ENCODE results near the gene MASP1. TPM values are rescaled to one million over a fixed set of nuclear protein-coding genes. Genes with fewer than 3 reads are reported as not detected.
A peak's percentile ranks its signal among the peaks of the same experiment; 100 is the strongest.

MASP1 gene
- total RNA-seq, 6 experiments from 2014 or later, result 84.6 to 146 (median 114) TPM

GRCh38 chr3:187223799-187224198 is 67.7 kb downstream of the MASP1 start:
- peak overlapping the region; percentile 32 to 91 (median 85) for H3K27ac ChIP-seq
- peaks cover 0 to 41% (median 14%) of the 10 kb centered on the region in 4 donors for H3K4me1 ChIP-seq
- H3K36me3 ChIP-seq, result peaks cover 0 to 24% (median 3%) of the 10 kb centered on the region in 4 donors
- DNase-seq, result no peak
- no peaks in the 10 kb centered on the region for H3K9me3 ChIP-seq
- WGBS (ENCODE audit: insufficient coverage, low coverage, low lambda C conversion rate, missing lambda C conversion rate), result 36% methylated on average over 3 of the region's 3 CpGs
- intact Hi-C loops (cut with DNase I), result no loop called here
- H3K27me3 ChIP-seq, result no peaks in the 10 kb centered on the region
- ATAC-seq, result peak; percentile 8 to 61 (median 22)
- TF ChIP-seq POLR2A (IDR thresholded peaks at IDR 0.05) (no peak), CTCF (IDR thresholded peaks at IDR 0.05) (no peak)
- no peak overlapping the region for H3K4me3 ChIP-seq

GRCh38 chr3:187222801-187223200 is 68.7 kb downstream of the MASP1 start:
- Histone ChIP-seq H3K36me3 (peaks cover 0 to 24% (median 3%) of the 10 kb centered on the region in 4 donors), H3K27me3 (no peaks in the 10 kb centered on the region), H3K27ac (peak overlapping the region; percentile 32 to 91 (median 85)), H3K9me3 (no peaks in the 10 kb centered on the region), H3K4me1 (peaks cover 0 to 40% (median 14%) of the 10 kb centered on the region in 4 donors), H3K4me3 (peak overlapping the region in 1 of 3 donors; percentile 31)
- no peak for TF ChIP-seq POLR2A (IDR thresholded peaks at IDR 0.05)
- no peak for TF ChIP-seq CTCF (IDR thresholded peaks at IDR 0.05)
- 35% methylated on average over 4 of the region's 4 CpGs for WGBS (ENCODE audit: insufficient coverage, low coverage, low lambda C conversion rate, missing lambda C conversion rate)
- ATAC-seq (peak; percentile 70 to 86 (median 78)), DNase-seq (peak in 1 of 3 donors; percentile 64)
- intact Hi-C loops (cut with DNase I), result no loop called here

GRCh38 chr3:187215460-187215859 is 76.1 kb downstream of the MASP1 start:
- no peak for ATAC-seq

GRCh38 chr3:187213616-187214015 is 77.9 kb downstream of the MASP1 start:
- Histone ChIP-seq H3K4me3 (no peak overlapping the region), H3K36me3 (no peaks in the 10 kb centered on the region), H3K9me3 (no peaks in the 10 kb centered on the region), H3K27ac (no peak overlapping the region), H3K4me1 (no peaks in the 10 kb centered on the region), H3K27me3 (no peaks in the 10 kb centered on the region)
- intact Hi-C loops (cut with DNase I), result loop anchor here in 1 of 2 donors (10.0 kb wide), 2 partner anchors 101 to 391 kb away; no protein-coding TSS in a partner anchor
- DNase-seq (no peak), ATAC-seq (no peak)
- TF ChIP-seq POLR2A (IDR thresholded peaks at IDR 0.05) (no peak), CTCF (IDR thresholded peaks at IDR 0.05) (no peak)
- WGBS (ENCODE audit: insufficient coverage, low coverage, low lambda C conversion rate, missing lambda C conversion rate), result 78% methylated on average over 1 of the region's 1 CpG

More at GRCh38 chr3:187215460-187215859, 76.1 kb downstream of the MASP1 start:
- TF ChIP-seq CTCF (IDR thresholded peaks at IDR 0.05) (no peak), POLR2A (IDR thresholded peaks at IDR 0.05) (no peak)
- Histone ChIP-seq H3K27ac (no peak overlapping the region), H3K4me1 (peaks cover 0 to 1% (median under 1%) of the 10 kb centered on the region in 4 donors), H3K27me3 (no peaks in the 10 kb centered on the region), H3K9me3 (no peaks in the 10 kb centered on the region), H3K36me3 (peaks cover 0 to 12% (median 3%) of the 10 kb centered on the region in 4 donors), H3K4me3 (no peak overlapping the region)
- intact Hi-C loops (cut with DNase I), result loop anchor here in 1 of 2 donors (10.0 kb wide), 2 partner anchors 99 to 389 kb away; no protein-coding TSS in a partner anchor
- DNase-seq, result no peak
- WGBS (ENCODE audit: insufficient coverage, low coverage, low lambda C conversion rate, missing lambda C conversion rate), result 84% methylated on average over 5 of the region's 5 CpGs
